HL-60 (cell line): ENCODE data around the gene LSS.

Experiments used
- DNase-seq, 2 experiments: peaks; one replicate each; pipeline ENCODE4 v3.0.0-alpha.2; 2010 to 2020; ENCODE audit warnings: low read depth in 1 of 2, low spot score in 1 of 2
- H3K27ac ChIP-seq: fragments of 250-450 bp; sonication (Bioruptor Pico); replicated peaks from 2 replicates; pipeline ENCODE4 v1.5.1; 2020; ENCODE audit warnings: mild to moderate bottlenecking, moderate library complexity
- H3K27me3 ChIP-seq: fragments of 250-450 bp; sonication (Bioruptor Pico); 2 replicates; pipeline ENCODE4 v1.5.1; 2021; ENCODE audit warnings: mild to moderate bottlenecking, moderate library complexity; ENCODE audit not compliant: insufficient read depth, poor library complexity, severe bottlenecking
- H3K4me3 ChIP-seq: replicated peaks from 2 replicates; pipeline ENCODE4 v1.5.1; 2011; ENCODE audit warnings: mild to moderate bottlenecking, control low read depth, low read length; ENCODE audit not compliant: insufficient read depth
- GABPA ChIP-seq: IDR thresholded peaks from 2 replicates; pipeline ENCODE4 v1.6.1; 2012; ENCODE audit warnings: low read depth
- POLR2AphosphoS5 ChIP-seq: IDR thresholded peaks from 2 replicates; pipeline ENCODE4 v1.6.1; 2012; ENCODE audit warnings: low read depth
- SPI1 ChIP-seq: IDR thresholded peaks from 2 replicates; pipeline ENCODE4 v1.6.1; 2012; ENCODE audit warnings: low read depth, mild to moderate bottlenecking, borderline replicate concordance
- TF ChIP-seq, protein P1 (sequence below): IDR thresholded peaks from 2 replicates; pipeline ENCODE4 v1.6.1; 2012; ENCODE audit warnings: low read depth; ENCODE audit not compliant: insufficient replicate concordance
- TF ChIP-seq, protein P2 (sequence below): IDR thresholded peaks from one replicate; pipeline ENCODE4 v1.5.1; 2011; ENCODE audit warnings: low read length, control low read depth, inconsistent platforms; ENCODE audit not compliant: insufficient read depth

Gene LSS

GRCh38 chr21:46255758-46256337 is 27.3 kb upstream of the LSS start:
- no peak for DNase-seq
- Histone ChIP-seq H3K27ac (no peak overlapping the region), H3K27me3 (no peaks in the 10 kb centered on the region), H3K4me3 (no peak overlapping the region)
- TF ChIP-seq, protein P1, sequence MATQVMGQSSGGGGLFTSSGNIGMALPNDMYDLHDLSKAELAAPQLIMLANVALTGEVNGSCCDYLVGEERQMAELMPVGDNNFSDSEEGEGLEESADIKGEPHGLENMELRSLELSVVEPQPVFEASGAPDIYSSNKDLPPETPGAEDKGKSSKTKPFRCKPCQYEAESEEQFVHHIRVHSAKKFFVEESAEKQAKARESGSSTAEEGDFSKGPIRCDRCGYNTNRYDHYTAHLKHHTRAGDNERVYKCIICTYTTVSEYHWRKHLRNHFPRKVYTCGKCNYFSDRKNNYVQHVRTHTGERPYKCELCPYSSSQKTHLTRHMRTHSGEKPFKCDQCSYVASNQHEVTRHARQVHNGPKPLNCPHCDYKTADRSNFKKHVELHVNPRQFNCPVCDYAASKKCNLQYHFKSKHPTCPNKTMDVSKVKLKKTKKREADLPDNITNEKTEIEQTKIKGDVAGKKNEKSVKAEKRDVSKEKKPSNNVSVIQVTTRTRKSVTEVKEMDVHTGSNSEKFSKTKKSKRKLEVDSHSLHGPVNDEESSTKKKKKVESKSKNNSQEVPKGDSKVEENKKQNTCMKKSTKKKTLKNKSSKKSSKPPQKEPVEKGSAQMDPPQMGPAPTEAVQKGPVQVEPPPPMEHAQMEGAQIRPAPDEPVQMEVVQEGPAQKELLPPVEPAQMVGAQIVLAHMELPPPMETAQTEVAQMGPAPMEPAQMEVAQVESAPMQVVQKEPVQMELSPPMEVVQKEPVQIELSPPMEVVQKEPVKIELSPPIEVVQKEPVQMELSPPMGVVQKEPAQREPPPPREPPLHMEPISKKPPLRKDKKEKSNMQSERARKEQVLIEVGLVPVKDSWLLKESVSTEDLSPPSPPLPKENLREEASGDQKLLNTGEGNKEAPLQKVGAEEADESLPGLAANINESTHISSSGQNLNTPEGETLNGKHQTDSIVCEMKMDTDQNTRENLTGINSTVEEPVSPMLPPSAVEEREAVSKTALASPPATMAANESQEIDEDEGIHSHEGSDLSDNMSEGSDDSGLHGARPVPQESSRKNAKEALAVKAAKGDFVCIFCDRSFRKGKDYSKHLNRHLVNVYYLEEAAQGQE, result no peak
- TF ChIP-seq, protein P2, sequence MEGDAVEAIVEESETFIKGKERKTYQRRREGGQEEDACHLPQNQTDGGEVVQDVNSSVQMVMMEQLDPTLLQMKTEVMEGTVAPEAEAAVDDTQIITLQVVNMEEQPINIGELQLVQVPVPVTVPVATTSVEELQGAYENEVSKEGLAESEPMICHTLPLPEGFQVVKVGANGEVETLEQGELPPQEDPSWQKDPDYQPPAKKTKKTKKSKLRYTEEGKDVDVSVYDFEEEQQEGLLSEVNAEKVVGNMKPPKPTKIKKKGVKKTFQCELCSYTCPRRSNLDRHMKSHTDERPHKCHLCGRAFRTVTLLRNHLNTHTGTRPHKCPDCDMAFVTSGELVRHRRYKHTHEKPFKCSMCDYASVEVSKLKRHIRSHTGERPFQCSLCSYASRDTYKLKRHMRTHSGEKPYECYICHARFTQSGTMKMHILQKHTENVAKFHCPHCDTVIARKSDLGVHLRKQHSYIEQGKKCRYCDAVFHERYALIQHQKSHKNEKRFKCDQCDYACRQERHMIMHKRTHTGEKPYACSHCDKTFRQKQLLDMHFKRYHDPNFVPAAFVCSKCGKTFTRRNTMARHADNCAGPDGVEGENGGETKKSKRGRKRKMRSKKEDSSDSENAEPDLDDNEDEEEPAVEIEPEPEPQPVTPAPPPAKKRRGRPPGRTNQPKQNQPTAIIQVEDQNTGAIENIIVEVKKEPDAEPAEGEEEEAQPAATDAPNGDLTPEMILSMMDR, result no peak
- TF ChIP-seq POLR2AphosphoS5, result no peak
- TF ChIP-seq GABPA, result no peak
- no peak for TF ChIP-seq SPI1

DNA sequence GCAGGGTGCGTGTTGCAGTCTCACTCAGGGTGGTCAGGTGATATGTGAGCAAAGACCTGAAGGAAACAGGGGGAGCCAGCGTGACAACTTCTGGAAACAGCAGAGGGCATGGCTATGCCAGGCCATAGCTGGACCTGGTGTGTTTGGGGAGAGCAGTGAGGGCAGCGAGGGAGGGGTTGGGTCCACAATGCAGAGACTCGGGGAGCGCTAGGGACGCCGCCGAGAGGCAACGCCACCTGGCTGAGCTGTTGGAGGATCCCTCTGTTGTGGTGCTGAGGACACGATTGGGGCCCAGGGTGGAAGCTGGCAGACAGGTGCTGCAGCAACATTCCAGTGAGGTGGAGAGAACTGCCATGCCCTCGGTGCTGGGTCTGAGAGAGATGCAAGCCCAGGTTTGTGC is 26.6 kb upstream of the LSS start:
- no peaks in the 10 kb centered on the region for H3K27me3 ChIP-seq
- no peak overlapping the region for H3K27ac ChIP-seq
- no peak for DNase-seq
- H3K4me3 ChIP-seq, result no peak overlapping the region
- TF ChIP-seq SPI1 (no peak), GABPA (no peak), POLR2AphosphoS5 (no peak)
- TF ChIP-seq, protein P2, result no peak
- TF ChIP-seq, protein P1, result no peak

- H3K27me3 ChIP-seq, result no peaks in the 10 kb centered on the region
- no peak overlapping the region for H3K4me3 ChIP-seq
Observed at GRCh38 chr21:46254208-46254975, 25.8 kb upstream of the LSS start.

More at GRCh38 chr21:46254208-46254975, 25.8 kb upstream of the LSS start:
- DNase-seq, result no peak
- TF ChIP-seq GABPA, result no peak
- TF ChIP-seq, protein P2, result no peak
- no peak for TF ChIP-seq SPI1
- 0 out of 2 replicates have a peak overlapping the region, but pooled peaks have one; percentile 14 for H3K27ac ChIP-seq
